Pancreas (tissue), 10 donors: ENCODE data around the gene ZMYM1. TPM values are rescaled to one million over a fixed set of nuclear protein-coding genes. Genes with fewer than 3 reads are reported as not detected.
A peak's percentile ranks its signal among the peaks of the same experiment; 100 is the strongest.
"Not testable (repeated sequence)": the region's sequence is repeated elsewhere in the genome, so short reads cannot be mapped to it uniquely, and the experiment has no call there.

Experiments used
- ATAC-seq, 4 donors: fragments of 200-7000 bp; cut with Tn5 transposase; one replicate each; pipeline versions ENCODE4 v1.8.0 to v1.9.1; 2020; ENCODE audit warnings: mild to moderate bottlenecking in 4 of 4, moderate library complexity in 4 of 4
- DNase-seq, 6 donors: peaks; one replicate each; pipeline ENCODE4 v3.0.0-alpha.2; 2020
- FAIRE-seq: peaks from 2 replicates; lab custom pipeline; 2012; peaks lifted over from hg19 to GRCh38; lab: Jason Lieb, UNC
- H3K27ac ChIP-seq, 4 donors: fragments of 200-600 bp; sonication (generic); 1 replicate in 3 of 4; 2 replicates in 1 of 4; pipeline versions ENCODE4 v1.5.0 to v1.8.0; 2020
- H3K27me3 ChIP-seq, 4 donors: fragments of 200-600 bp; one replicate each; pipeline ENCODE4 v1.8.0; 2021
- H3K36me3 ChIP-seq, 3 donors: fragments of 200-600 bp; sonication (generic) in 1 of 3; one replicate each; pipeline versions ENCODE4 v1.5.0 to v1.8.0; 2020 to 2021
- H3K4me1 ChIP-seq, 3 donors: fragments of 200-600 bp; one replicate each; pipeline ENCODE4 v1.8.0; 2021
- H3K4me3 ChIP-seq, 4 donors: fragments of 200-600 bp; sonication (generic) in 2 of 4; one replicate each; pipeline versions ENCODE4 v1.5.0 to v1.8.0; 2020 to 2021
- H3K9me3 ChIP-seq, 4 donors: fragments of 200-600 bp; one replicate each; pipeline ENCODE4 v1.8.0; 2021
- CTCF ChIP-seq, 4 donors: fragments of 200-600 bp; sonication (generic) in 3 of 4; IDR thresholded peaks; one replicate each; pipeline versions ENCODE4 v1.5.0 to v1.8.0; 2021; ENCODE audit warnings: antibody characterized with exemption in 4 of 4
- WGBS, 2 donors: extraction: QIAGEN DNeasy Blood & Tissue Kit; methylation state at CpG; one replicate each; pipeline ENCODE4 v1.1.7; 2013; 5-methylcytosine and 5-hydroxymethylcytosine counted together
- intact Hi-C, 3 donors: fragments of 100-400 bp; cut with DNase I; formaldehyde crosslinking; loops; one replicate each; pipeline versions ENCODE4 v1.11.1 to v1.14.2; 2022
- polyA plus RNA-seq, 2 donors: library from polyadenylated mRNA; stranded (reverse); fragments of 200-250 nt; gene quantifications; one replicate each; pipeline ENCODE4 v1.2.3, GENCODE V29; 2013
- total RNA-seq, 6 donors: library from RNA; stranded (reverse); fragmentation: NEBNext Ultra II Directional in 4 of 6; extraction: Animal tissue kit (Norgen Biotek cat#: 25700) in 4 of 6; gene quantifications; one replicate each; pipeline versions ENCODE4 v1.2.1 to v1.2.4, GENCODE V29; 2021 to 2023
- donor health status: healthy with polysubstance abuse.
- donor health status: DM: no; HTN: no; CAD: no; lungs with moderate emphysema.
- donor health status: DM: no; HTN: no; CAD: no.
- donor health status: control.
- donor health status: control.
- donor health status: Bipolar disorder and iron deficiency.
- donor health status: DM: yes; HTN: yes; CAD: no.
- donor health status: DM: no; HTN: no; CAD: no.
- donor health status: DM: no; HTN: no; CAD: no.
- donor health status: DM: yes; HTN: yes; CAD: no.

ZMYM1 gene
- total and polyA plus RNA-seq, 8 donors = 2.5 to 10.1 (median 4.1) TPM

DNA sequence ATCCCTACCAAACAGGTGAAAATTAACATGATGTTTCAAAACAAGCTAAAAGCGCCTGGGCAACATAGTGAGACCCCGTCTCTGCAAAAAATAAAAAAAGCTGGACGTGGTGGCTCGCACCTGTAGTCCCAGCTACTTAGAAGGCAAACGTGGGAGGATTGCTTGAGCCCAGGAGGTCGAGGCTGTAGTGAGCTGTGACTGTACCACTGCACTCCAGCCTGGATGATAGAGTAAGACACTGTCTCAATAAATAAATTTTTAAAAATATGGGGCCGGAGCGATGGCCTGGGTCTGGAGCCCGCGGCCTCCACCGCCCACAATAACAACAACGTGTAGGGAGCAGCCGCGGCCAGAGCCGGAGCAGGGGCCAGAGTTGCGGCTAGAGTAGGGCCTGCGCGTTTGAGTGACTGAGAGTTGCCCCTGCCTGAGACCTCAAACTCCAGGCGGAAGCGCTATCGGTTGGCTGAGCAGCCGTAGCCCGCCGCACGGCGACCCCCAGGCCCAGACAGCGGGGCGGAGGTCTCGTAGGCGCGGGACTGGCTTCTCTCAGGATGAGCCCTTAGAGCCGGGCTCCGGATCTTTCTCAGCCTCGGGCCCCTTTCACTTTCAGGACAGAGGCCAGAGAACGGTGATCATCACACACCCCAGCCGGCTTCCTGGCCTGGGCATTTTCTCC, 41.4 kb downstream of the ZMYM1 start:
- no peak for TF ChIP-seq CTCF (IDR thresholded peaks at IDR 0.05)
- no peaks in the 10 kb centered on the region for H3K36me3 ChIP-seq
- H3K4me1 ChIP-seq = no peaks in the 10 kb centered on the region
- no peak for FAIRE-seq
- no peak for DNase-seq
- WGBS, 2 donors = 34% methylated on average over 36 of the region's 36 CpGs
- no peaks in the 10 kb centered on the region for H3K9me3 ChIP-seq
- peak in 3 of 4 donors; percentile 21 to 67 (median 58) for ATAC-seq
- no peak overlapping the region for H3K27ac ChIP-seq
- H3K27me3 ChIP-seq = no peaks in the 10 kb centered on the region
- intact Hi-C loops = no loop called here
- H3K4me3 ChIP-seq = peak overlapping the region in 2 of 4 donors; percentile 15 to 36

- ATAC-seq = no peak
- DNase-seq = no peak
- intact Hi-C loops = no loop called here
- Histone ChIP-seq H3K9me3 (no peaks in the 10 kb centered on the region), H3K27ac (no peak overlapping the region), H3K4me3 (no peak overlapping the region), H3K4me1 (no peaks in the 10 kb centered on the region), H3K36me3 (no peaks in the 10 kb centered on the region), H3K27me3 (no peaks in the 10 kb centered on the region)
- 86 to 89% methylated on average over 9 of the region's 9 CpGs for WGBS, 2 donors
- no peak for TF ChIP-seq CTCF (IDR thresholded peaks at IDR 0.05)
- FAIRE-seq = no peak
These were observed 43.1 kb downstream of the ZMYM1 start for GRCh38 chr1:35122311-35122710.

GRCh38 chr1:35126546-35126945, 47.4 kb downstream of the ZMYM1 start:
- FAIRE-seq = no peak
- intact Hi-C loops = no loop called here
- no peak for ATAC-seq
- Histone ChIP-seq H3K4me3 (no peak overlapping the region), H3K27me3 (no peaks in the 10 kb centered on the region), H3K36me3 (no peaks in the 10 kb centered on the region), H3K27ac (no peak overlapping the region), H3K9me3 (no peaks in the 10 kb centered on the region), H3K4me1 (no peaks in the 10 kb centered on the region)
- no peak for TF ChIP-seq CTCF (IDR thresholded peaks at IDR 0.05)
- WGBS, 2 donors = 74 to 87% methylated on average over 1 of the region's 1 CpG
- DNase-seq = no peak

- H3K4me3 ChIP-seq = no peak overlapping the region
- no peaks in the 10 kb centered on the region for H3K9me3 ChIP-seq
- no peak for TF ChIP-seq CTCF (IDR thresholded peaks at IDR 0.05)
- intact Hi-C loops = no loop called here
- DNase-seq (no peak), ATAC-seq (no peak), FAIRE-seq (no peak)
- H3K27ac ChIP-seq = no peak overlapping the region
- no peaks in the 10 kb centered on the region for H3K4me1 ChIP-seq
- no peaks in the 10 kb centered on the region for H3K36me3 ChIP-seq
- H3K27me3 ChIP-seq = no peaks in the 10 kb centered on the region
These were observed 49.9 kb downstream of the ZMYM1 start for GRCh38 chr1:35129080-35129479.

GRCh38 chr1:35136780-35137179, 57.6 kb downstream of the ZMYM1 start:
- intact Hi-C loops = no loop called here
- ATAC-seq (no peak), DNase-seq (no peak), FAIRE-seq (no peak)
- Histone ChIP-seq H3K9me3 (no peaks in the 10 kb centered on the region), H3K36me3 (no peaks in the 10 kb centered on the region), H3K4me3 (no peak overlapping the region), H3K27ac (no peak overlapping the region), H3K4me1 (peaks cover 0 to 6% (median 5%) of the 10 kb centered on the region in 3 donors), H3K27me3 (no peaks in the 10 kb centered on the region)
- TF ChIP-seq CTCF (IDR thresholded peaks at IDR 0.05) = no peak
- WGBS, 2 donors = 90 to 94% methylated on average over 3 of the region's 3 CpGs

DNA sequence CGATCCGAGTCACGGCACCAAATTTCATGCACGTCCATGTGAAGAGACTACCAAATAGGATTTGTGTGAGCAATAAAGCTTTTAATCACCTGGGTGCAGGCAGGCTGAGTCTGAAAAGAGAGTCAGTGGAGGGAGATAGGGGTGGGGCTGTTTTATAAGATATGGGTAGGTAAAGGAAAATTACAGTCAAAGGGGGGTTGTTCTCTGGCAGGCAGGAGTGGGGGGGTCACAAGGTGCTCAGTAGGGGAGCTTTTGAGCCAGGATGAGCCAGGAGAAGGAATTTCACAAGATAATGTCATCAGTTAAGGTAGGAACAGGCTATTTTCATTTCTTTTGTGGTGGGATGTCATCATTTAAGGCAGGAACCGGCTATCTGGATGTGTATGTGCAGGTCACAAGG, 58.4 kb downstream of the ZMYM1 start:
- H3K36me3 ChIP-seq, H3K4me1 ChIP-seq, H3K9me3 ChIP-seq, ATAC-seq, intact Hi-C loops, DNase-seq, H3K27ac ChIP-seq, H3K4me3 ChIP-seq, FAIRE-seq, H3K27me3 ChIP-seq: not testable (repeated sequence)
- WGBS, 2 donors = 91 to 98% methylated on average over 5 of the region's 5 CpGs

GRCh38 chr1:35142294-35142693, 63.1 kb downstream of the ZMYM1 start:
- FAIRE-seq, H3K9me3 ChIP-seq, H3K4me3 ChIP-seq, intact Hi-C loops, H3K36me3 ChIP-seq, H3K27me3 ChIP-seq: not testable (repeated sequence)
- peaks cover 11 to 13% (median 13%) of the 10 kb centered on the region in 3 donors for H3K4me1 ChIP-seq
- peak in 1 of 6 donors; percentile 22 for DNase-seq
- H3K27ac ChIP-seq = peak overlapping the region in 3 of 4 donors; percentile 17 to 73 (median 60)
- peak; percentile 60 to 82 (median 78) for ATAC-seq

GRCh38 chr1:35142728-35143127, 63.5 kb downstream of the ZMYM1 start:
- intact Hi-C loops, H3K9me3 ChIP-seq, H3K4me3 ChIP-seq, H3K36me3 ChIP-seq, FAIRE-seq, H3K27me3 ChIP-seq: not testable (repeated sequence)
- ATAC-seq = peak in 3 of 4 donors; percentile 40 to 55 (median 54)
- peak in 1 of 6 donors; percentile 58 for DNase-seq
- peaks cover 11 to 13% (median 13%) of the 10 kb centered on the region in 3 donors for H3K4me1 ChIP-seq
- peak overlapping the region in 3 of 4 donors; percentile 17 to 73 (median 60) for H3K27ac ChIP-seq
- WGBS, 2 donors = 44 to 47% methylated on average over 9 of the region's 9 CpGs
